Measurements from ENCODE around the gene MAP4.

The MAP4 gene

DNA sequence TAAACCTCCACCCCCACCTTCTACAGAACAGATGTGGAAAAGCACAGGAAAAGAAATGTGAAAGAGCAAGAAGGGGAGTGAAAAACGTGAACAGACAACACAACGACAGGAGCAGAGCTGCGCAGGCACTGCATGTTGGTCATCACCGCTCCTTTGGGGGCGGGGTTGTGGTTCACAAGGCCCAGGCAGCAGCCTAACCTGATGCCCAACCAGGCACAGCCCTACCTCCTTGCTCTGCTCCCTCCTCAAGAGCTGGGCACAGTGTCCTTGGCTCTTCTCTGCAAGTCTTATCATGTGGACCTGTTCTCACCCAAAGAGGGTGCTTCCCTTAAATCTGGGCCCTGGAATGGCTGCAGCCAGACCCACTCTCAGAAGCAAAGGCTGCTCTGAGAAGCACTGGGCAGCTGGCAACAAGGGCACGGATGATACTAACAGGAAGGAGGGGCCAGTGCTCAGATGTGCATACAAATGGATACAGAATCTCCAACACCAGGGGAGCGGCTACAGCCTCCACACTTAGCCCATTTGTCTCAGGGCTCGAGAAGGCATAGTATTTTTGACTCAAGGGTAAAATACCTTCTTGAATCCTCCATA lies 148.7 kb downstream of the MAP4 start:
- Histone ChIP-seq H3K9me3 (ENCODE audit: insufficient read depth, low read depth, low read length) (peaks cover 2% of the 10 kb centered on the region), H3K27ac (ENCODE audit: low read depth, low read length) (no peak overlapping the region), H3K27me3 (ENCODE audit: insufficient read depth, low read length) (no peaks in the 10 kb centered on the region), H3K79me2 (ENCODE audit: control insufficient read depth, insufficient read depth, low read length, poor library complexity) (no peaks in the 10 kb centered on the region), H3K9ac (ENCODE audit: low read length) (no peak overlapping the region), H2AFZ (ENCODE audit: insufficient read depth, low read length, poor library complexity) (no peak overlapping the region), H3K4me1 (ENCODE audit: control insufficient read depth in 1 of 2, insufficient read depth in 2 of 2, low read length in 2 of 2) (no peaks in the 10 kb centered on the region), H3K4me3 (ENCODE audit: low read depth, low read length) (no peak overlapping the region), H2BK5ac (ENCODE audit: low read depth, low read length, poor library complexity) (no peak overlapping the region), H4K12ac (ENCODE audit: low read depth, low read length) (no peak overlapping the region), H3K36me3 (ENCODE audit: control insufficient read depth in 1 of 2, insufficient read depth in 2 of 2, low read length in 2 of 2) (peaks cover 54 to 75% of the 10 kb centered on the region in 2 experiments), H3K79me1 (ENCODE audit: low read length) (no peaks in the 10 kb centered on the region), H3K14ac (ENCODE audit: low read length) (no peak overlapping the region), H3K4ac (ENCODE audit: low read depth, low read length) (no peak overlapping the region), H2BK120ac (ENCODE audit: insufficient read depth, low read length, poor library complexity) (no peak overlapping the region), H4K8ac (ENCODE audit: low read depth, low read length) (no peak overlapping the region), H2AK5ac (ENCODE audit: low read length) (no peak overlapping the region), H3K4me2 (ENCODE audit: low read length) (no peak overlapping the region), H4K91ac (ENCODE audit: low read depth, low read length) (no peak overlapping the region), H2BK12ac (ENCODE audit: low read length) (no peak overlapping the region), H3K18ac (ENCODE audit: low read length) (no peak overlapping the region), H3K23ac (ENCODE audit: low read length) (no peak overlapping the region)
- DNase-seq, result no peak
- no CpG with 5 or more reads among the region's 8 CpGs for WGBS (ENCODE audit: extremely low coverage, insufficient coverage, insufficient read length)

DNA sequence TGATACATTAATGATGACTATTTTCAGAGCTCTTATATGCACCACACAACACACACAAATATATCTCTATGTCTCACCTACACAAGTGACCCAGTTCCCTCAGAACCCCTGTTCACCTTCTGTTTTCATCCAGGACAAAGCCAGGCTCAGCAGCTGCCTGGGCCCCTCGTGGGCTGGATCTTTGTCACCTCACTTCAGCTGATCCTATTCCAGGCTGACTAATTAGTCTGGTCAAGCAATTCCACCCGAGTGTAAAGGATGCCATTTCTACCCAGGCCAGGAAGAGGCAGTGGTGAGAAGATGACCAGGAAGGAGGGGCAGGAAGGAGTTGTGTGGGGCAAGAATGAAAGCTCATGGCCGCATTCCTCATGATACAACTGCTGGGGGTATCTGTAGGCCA lies 151.0 kb downstream of the MAP4 start:
- H3K27ac ChIP-seq (ENCODE audit: low read depth, low read length), result no peak overlapping the region
- no CpG with 5 or more reads among the region's 3 CpGs for WGBS (ENCODE audit: extremely low coverage, insufficient coverage, insufficient read length)

DNA sequence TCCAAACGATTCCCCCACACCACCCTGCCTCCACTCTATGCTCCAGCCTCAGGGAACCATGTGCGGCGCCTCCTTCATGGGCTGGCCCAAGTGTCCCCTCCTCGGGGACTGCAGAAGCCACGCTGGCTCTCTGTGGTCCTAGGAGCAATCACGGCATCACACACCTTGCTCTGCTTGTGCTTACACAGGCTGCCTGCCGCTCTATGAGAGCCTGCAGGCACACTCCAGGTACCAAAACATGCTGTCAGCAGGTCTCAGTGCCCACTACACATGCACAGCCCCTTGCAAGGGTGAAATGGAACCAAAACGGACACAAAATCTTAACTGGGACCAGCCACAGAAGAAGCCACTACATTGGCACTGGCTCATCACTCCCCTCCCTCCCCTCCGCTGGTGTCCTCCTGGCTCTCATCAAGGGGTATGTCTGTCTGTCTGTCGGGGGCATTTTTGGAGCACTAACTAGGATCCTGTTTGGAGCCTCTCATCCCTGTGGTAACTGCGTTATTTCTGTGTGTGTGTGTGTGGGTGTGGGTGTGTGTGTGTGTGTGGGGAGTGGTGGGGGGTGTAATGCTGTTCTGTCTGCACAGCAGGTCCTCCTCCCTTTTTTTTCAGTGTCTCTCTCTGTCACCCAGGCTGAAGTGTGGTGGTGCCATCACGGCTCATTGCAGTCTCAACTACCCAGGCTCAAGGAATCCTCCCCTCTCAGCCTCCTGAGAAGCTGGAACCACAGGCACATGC lies 152.7 kb downstream of the MAP4 start:
- H3K14ac ChIP-seq (ENCODE audit: low read length), result no peak overlapping the region
- no peak overlapping the region for H2BK5ac ChIP-seq (ENCODE audit: low read depth, low read length, poor library complexity)
- no peak overlapping the region for H3K4ac ChIP-seq (ENCODE audit: low read depth, low read length)
- no peak overlapping the region for H3K4me2 ChIP-seq (ENCODE audit: low read length)
- no peak overlapping the region for H3K9ac ChIP-seq (ENCODE audit: low read length)
- WGBS (ENCODE audit: extremely low coverage, insufficient coverage, insufficient read length), result no CpG with 5 or more reads among the region's 12 CpGs
- H3K27ac ChIP-seq (ENCODE audit: low read depth, low read length), result no peak overlapping the region
- DNase-seq, result no peak
- no peak overlapping the region for H2BK120ac ChIP-seq (ENCODE audit: insufficient read depth, low read length, poor library complexity)
- H4K91ac ChIP-seq (ENCODE audit: low read depth, low read length), result no peak overlapping the region
- no peaks in the 10 kb centered on the region for H3K4me1 ChIP-seq (ENCODE audit: control insufficient read depth in 1 of 2, insufficient read depth in 2 of 2, low read length in 2 of 2)
- no peaks in the 10 kb centered on the region for H3K79me1 ChIP-seq (ENCODE audit: low read length)
- H2BK12ac ChIP-seq (ENCODE audit: low read length), result no peak overlapping the region
- H3K27me3 ChIP-seq (ENCODE audit: insufficient read depth, low read length), result no peaks in the 10 kb centered on the region
- H3K79me2 ChIP-seq (ENCODE audit: control insufficient read depth, insufficient read depth, low read length, poor library complexity), result no peaks in the 10 kb centered on the region
- no peaks in the 10 kb centered on the region for H3K9me3 ChIP-seq (ENCODE audit: insufficient read depth, low read depth, low read length)
- no peak overlapping the region for H3K18ac ChIP-seq (ENCODE audit: low read length)
- no peak overlapping the region for H3K23ac ChIP-seq (ENCODE audit: low read length)
- H4K8ac ChIP-seq (ENCODE audit: low read depth, low read length), result no peak overlapping the region
- no peak overlapping the region for H2AK5ac ChIP-seq (ENCODE audit: low read length)
- no peak overlapping the region for H4K12ac ChIP-seq (ENCODE audit: low read depth, low read length)
- peaks cover 45 to 53% of the 10 kb centered on the region in 2 experiments for H3K36me3 ChIP-seq (ENCODE audit: control insufficient read depth in 1 of 2, insufficient read depth in 2 of 2, low read length in 2 of 2)
- H2AFZ ChIP-seq (ENCODE audit: insufficient read depth, low read length, poor library complexity), result no peak overlapping the region
- no peak overlapping the region for H3K4me3 ChIP-seq (ENCODE audit: low read depth, low read length)

More for the DNA sequence above, 151.0 kb downstream of the MAP4 start:
- no peak overlapping the region for H3K4ac ChIP-seq (ENCODE audit: low read depth, low read length)
- no peak overlapping the region for H3K18ac ChIP-seq (ENCODE audit: low read length)
- no peak overlapping the region for H2BK120ac ChIP-seq (ENCODE audit: insufficient read depth, low read length, poor library complexity)
- H2AFZ ChIP-seq (ENCODE audit: insufficient read depth, low read length, poor library complexity), result no peak overlapping the region
- no peak overlapping the region for H3K23ac ChIP-seq (ENCODE audit: low read length)
- H3K9ac ChIP-seq (ENCODE audit: low read length), result no peak overlapping the region
- H3K27me3 ChIP-seq (ENCODE audit: insufficient read depth, low read length), result no peaks in the 10 kb centered on the region
- no peaks in the 10 kb centered on the region for H3K4me1 ChIP-seq (ENCODE audit: control insufficient read depth in 1 of 2, insufficient read depth in 2 of 2, low read length in 2 of 2)
- no peak overlapping the region for H2BK12ac ChIP-seq (ENCODE audit: low read length)
- no peaks in the 10 kb centered on the region for H3K79me1 ChIP-seq (ENCODE audit: low read length)
- no peak overlapping the region for H3K14ac ChIP-seq (ENCODE audit: low read length)
- no peak overlapping the region for H3K4me2 ChIP-seq (ENCODE audit: low read length)
- H3K4me3 ChIP-seq (ENCODE audit: low read depth, low read length), result no peak overlapping the region
- H2BK5ac ChIP-seq (ENCODE audit: low read depth, low read length, poor library complexity), result no peak overlapping the region
- H3K79me2 ChIP-seq (ENCODE audit: control insufficient read depth, insufficient read depth, low read length, poor library complexity), result no peaks in the 10 kb centered on the region
- no peak overlapping the region for H4K12ac ChIP-seq (ENCODE audit: low read depth, low read length)
- H4K8ac ChIP-seq (ENCODE audit: low read depth, low read length), result no peak overlapping the region
- H4K91ac ChIP-seq (ENCODE audit: low read depth, low read length), result no peak overlapping the region
- no peak overlapping the region for H2AK5ac ChIP-seq (ENCODE audit: low read length)
- peaks cover 48 to 57% of the 10 kb centered on the region in 2 experiments for H3K36me3 ChIP-seq (ENCODE audit: control insufficient read depth in 1 of 2, insufficient read depth in 2 of 2, low read length in 2 of 2)
- no peaks in the 10 kb centered on the region for H3K9me3 ChIP-seq (ENCODE audit: insufficient read depth, low read depth, low read length)
- no peak for DNase-seq

GRCh38 chr3:47859956-47860605 lies 156.1 kb downstream of the MAP4 start:
- no peak overlapping the region for H4K91ac ChIP-seq (ENCODE audit: low read depth, low read length)
- H4K12ac ChIP-seq (ENCODE audit: low read depth, low read length), result no peak overlapping the region
- H3K27me3 ChIP-seq (ENCODE audit: insufficient read depth, low read length), result no peaks in the 10 kb centered on the region
- H2BK12ac ChIP-seq (ENCODE audit: low read length), result no peak overlapping the region
- H2AK5ac ChIP-seq (ENCODE audit: low read length), result no peak overlapping the region
- peaks cover 47 to 57% of the 10 kb centered on the region in 2 experiments for H3K36me3 ChIP-seq (ENCODE audit: control insufficient read depth in 1 of 2, insufficient read depth in 2 of 2, low read length in 2 of 2)
- WGBS (ENCODE audit: extremely low coverage, insufficient coverage, insufficient read length), result no CpG with 5 or more reads among the region's 4 CpGs
- H3K4me3 ChIP-seq (ENCODE audit: low read depth, low read length), result no peak overlapping the region
- H3K14ac ChIP-seq (ENCODE audit: low read length), result no peak overlapping the region
- no peak overlapping the region for H3K4ac ChIP-seq (ENCODE audit: low read depth, low read length)
- DNase-seq, result no peak
- no peak overlapping the region for H3K27ac ChIP-seq (ENCODE audit: low read depth, low read length)
- H3K4me1 ChIP-seq (ENCODE audit: control insufficient read depth in 1 of 2, insufficient read depth in 2 of 2, low read length in 2 of 2), result no peaks in the 10 kb centered on the region
- H3K9me3 ChIP-seq (ENCODE audit: insufficient read depth, low read depth, low read length), result no peaks in the 10 kb centered on the region
- H3K23ac ChIP-seq (ENCODE audit: low read length), result no peak overlapping the region
- no peaks in the 10 kb centered on the region for H3K79me2 ChIP-seq (ENCODE audit: control insufficient read depth, insufficient read depth, low read length, poor library complexity)
- H4K8ac ChIP-seq (ENCODE audit: low read depth, low read length), result no peak overlapping the region
- no peak overlapping the region for H3K9ac ChIP-seq (ENCODE audit: low read length)
- H2BK120ac ChIP-seq (ENCODE audit: insufficient read depth, low read length, poor library complexity), result no peak overlapping the region
- H3K4me2 ChIP-seq (ENCODE audit: low read length), result no peak overlapping the region
- no peak overlapping the region for H2AFZ ChIP-seq (ENCODE audit: insufficient read depth, low read length, poor library complexity)
- H2BK5ac ChIP-seq (ENCODE audit: low read depth, low read length, poor library complexity), result no peak overlapping the region
- H3K79me1 ChIP-seq (ENCODE audit: low read length), result no peaks in the 10 kb centered on the region
- H3K18ac ChIP-seq (ENCODE audit: low read length), result no peak overlapping the region

Data from trophoblast cell (in vitro differentiated cells and primary cell).